Nephron (organoid): ENCODE results near the gene PPP1R9A.

ENCODE experiments used
- H3K27ac Mint-ChIP-seq, 3 experiments: 2 replicates each; pipeline ENCODE4 v1.8.0; 2020; ENCODE audit warnings: mixed read lengths in 3 of 3, mild to moderate bottlenecking in 2 of 3, moderate library complexity in 1 of 3
- H3K27me3 Mint-ChIP-seq: 2 replicates; pipeline ENCODE4 v1.8.0; 2021; ENCODE audit warnings: low read depth, mild to moderate bottlenecking, moderate library complexity, mixed read lengths
- H3K36me3 Mint-ChIP-seq: 2 replicates; pipeline ENCODE4 v1.8.0; 2020; ENCODE audit warnings: low read depth, mixed read lengths
- H3K4me1 Mint-ChIP-seq: 2 replicates; pipeline ENCODE4 v1.8.0; 2020; ENCODE audit warnings: mixed read lengths
- H3K4me3 Mint-ChIP-seq, 3 experiments: 2 replicates each; pipeline ENCODE4 v1.8.0; 2020; ENCODE audit warnings: mild to moderate bottlenecking in 3 of 3, mixed read lengths in 3 of 3, moderate library complexity in 2 of 3
- H3K9me3 Mint-ChIP-seq: 2 replicates; pipeline ENCODE4 v1.8.0; 2020; ENCODE audit warnings: mixed read lengths
- TF ChIP-seq, protein P1 (sequence below), 3 experiments: fragments of 200-600 bp; sonication (generic); IDR thresholded peaks; one replicate each; pipeline ENCODE4 v1.5.0; 2021; ENCODE audit warnings: antibody characterized with exemption in 3 of 3; ENCODE audit not compliant: unreplicated experiment in 3 of 3

The PPP1R9A gene

DNA sequence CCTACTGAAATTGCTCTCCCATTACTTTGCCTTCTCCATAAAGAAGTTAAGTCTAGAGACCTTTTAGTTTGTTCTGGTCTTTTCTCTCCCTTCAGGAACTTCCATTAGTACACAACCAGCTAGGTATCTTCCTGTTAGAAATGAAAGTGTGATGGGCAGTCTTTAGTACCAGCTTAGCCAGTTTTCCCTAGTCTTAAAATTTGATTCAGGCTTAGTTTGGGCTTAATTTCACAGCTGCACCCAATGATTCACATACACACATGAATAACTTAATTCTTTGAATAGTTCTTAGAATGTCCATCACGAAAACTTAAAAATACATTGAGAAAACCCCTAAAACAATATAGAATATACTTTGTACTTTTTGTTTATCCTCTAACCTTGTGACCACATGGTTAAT, 2.4 kb upstream of the PPP1R9A start:
- peaks cover 1% of the 10 kb centered on the region for H3K36me3 Mint-ChIP-seq
- peaks cover 37% of the 10 kb centered on the region for H3K4me1 Mint-ChIP-seq
- TF ChIP-seq, protein P1, sequence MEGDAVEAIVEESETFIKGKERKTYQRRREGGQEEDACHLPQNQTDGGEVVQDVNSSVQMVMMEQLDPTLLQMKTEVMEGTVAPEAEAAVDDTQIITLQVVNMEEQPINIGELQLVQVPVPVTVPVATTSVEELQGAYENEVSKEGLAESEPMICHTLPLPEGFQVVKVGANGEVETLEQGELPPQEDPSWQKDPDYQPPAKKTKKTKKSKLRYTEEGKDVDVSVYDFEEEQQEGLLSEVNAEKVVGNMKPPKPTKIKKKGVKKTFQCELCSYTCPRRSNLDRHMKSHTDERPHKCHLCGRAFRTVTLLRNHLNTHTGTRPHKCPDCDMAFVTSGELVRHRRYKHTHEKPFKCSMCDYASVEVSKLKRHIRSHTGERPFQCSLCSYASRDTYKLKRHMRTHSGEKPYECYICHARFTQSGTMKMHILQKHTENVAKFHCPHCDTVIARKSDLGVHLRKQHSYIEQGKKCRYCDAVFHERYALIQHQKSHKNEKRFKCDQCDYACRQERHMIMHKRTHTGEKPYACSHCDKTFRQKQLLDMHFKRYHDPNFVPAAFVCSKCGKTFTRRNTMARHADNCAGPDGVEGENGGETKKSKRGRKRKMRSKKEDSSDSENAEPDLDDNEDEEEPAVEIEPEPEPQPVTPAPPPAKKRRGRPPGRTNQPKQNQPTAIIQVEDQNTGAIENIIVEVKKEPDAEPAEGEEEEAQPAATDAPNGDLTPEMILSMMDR (IDR thresholded peaks at IDR 0.05; ENCODE audit: unreplicated experiment in 3 of 3) = no peak
- H3K4me3 Mint-ChIP-seq = no peak overlapping the region
- H3K27me3 Mint-ChIP-seq = no peaks in the 10 kb centered on the region
- H3K9me3 Mint-ChIP-seq = no peaks in the 10 kb centered on the region
- H3K27ac Mint-ChIP-seq = no peak overlapping the region

DNA sequence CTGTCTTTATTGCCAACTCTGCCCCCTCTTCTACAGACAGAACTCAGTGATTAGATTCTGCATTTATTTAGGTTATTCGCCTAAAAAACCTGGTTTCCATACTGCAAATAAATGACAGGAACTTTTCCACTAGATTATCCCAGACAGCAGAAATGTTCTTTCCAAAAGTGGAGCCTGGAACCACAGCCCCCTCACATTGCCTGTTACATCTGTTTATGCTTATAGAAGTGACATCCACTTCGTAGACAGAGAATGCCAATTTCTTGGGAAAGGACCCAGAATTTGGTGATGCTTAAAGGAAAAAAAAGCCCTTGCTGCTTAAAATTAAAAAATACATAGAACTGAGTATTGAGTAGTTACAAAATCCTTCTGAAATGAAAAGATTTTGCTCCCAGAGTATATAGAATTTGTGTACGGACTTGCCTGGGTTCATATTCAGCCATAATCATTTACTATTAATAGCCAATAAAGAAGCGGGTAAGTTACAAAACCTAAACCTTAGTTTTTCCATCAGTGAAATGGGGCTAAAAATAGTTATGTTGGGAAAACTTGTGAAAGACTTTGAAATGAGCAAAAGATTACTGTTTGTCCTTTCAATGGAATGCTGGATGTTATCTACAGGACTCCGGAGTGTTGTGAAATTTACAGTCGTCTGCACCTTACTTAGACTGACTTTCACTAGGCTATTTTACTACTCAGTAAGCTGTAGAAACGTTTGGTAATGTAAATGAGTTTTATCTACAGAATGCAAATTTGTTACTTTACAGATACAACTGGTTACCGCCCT, 1.1 kb upstream of the PPP1R9A start:
- TF ChIP-seq, protein P1 (IDR thresholded peaks at IDR 0.05; ENCODE audit: unreplicated experiment in 3 of 3) = no peak
- peak overlapping the region; percentile 54 to 86 (median 85) for H3K4me3 Mint-ChIP-seq
- peaks cover 47% of the 10 kb centered on the region for H3K4me1 Mint-ChIP-seq
- H3K9me3 Mint-ChIP-seq = no peaks in the 10 kb centered on the region
- H3K27me3 Mint-ChIP-seq = peaks cover 3% of the 10 kb centered on the region
- peaks cover 12% of the 10 kb centered on the region for H3K36me3 Mint-ChIP-seq
- H3K27ac Mint-ChIP-seq = peak overlapping the region; percentile 79 to 94 (median 83)

DNA sequence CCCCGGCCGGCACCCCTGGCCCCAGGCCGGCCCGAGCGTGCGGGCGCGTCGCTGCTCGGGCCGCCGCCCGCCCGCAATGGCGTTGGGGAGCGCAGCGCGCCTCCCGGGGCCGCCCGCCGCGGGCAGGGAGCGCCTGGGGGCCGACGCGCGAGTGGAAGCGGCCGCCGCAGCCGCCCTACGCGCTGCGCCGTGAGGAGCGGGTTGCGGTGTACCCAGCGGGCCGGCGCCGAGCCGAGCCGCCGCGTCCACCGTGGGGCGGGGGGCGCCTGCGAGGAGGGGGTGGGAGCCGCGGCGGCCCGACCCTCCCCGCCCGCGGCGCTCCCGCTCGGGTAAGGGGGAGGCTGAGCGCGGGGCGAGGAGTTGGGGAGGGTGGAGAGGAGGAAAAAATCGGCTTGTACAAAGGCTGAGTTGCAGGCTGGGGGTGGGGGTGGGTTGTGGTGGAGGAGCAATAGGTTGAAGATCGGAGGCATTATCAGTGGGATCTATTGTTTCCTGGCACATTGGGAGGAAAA, 473 bp downstream of the PPP1R9A start:
- Mint-ChIP-seq H3K9me3 (no peaks in the 10 kb centered on the region), H3K36me3 (peaks cover 15% of the 10 kb centered on the region), H3K4me1 (peaks cover 60% of the 10 kb centered on the region), H3K27me3 (peaks cover 3% of the 10 kb centered on the region), H3K4me3 (peak overlapping the region; percentile 92 to 97 (median 93)), H3K27ac (peak overlapping the region; percentile 97 to 100 (median 99))
- TF ChIP-seq, protein P1 (IDR thresholded peaks at IDR 0.05; ENCODE audit: unreplicated experiment in 3 of 3) = no peak

DNA sequence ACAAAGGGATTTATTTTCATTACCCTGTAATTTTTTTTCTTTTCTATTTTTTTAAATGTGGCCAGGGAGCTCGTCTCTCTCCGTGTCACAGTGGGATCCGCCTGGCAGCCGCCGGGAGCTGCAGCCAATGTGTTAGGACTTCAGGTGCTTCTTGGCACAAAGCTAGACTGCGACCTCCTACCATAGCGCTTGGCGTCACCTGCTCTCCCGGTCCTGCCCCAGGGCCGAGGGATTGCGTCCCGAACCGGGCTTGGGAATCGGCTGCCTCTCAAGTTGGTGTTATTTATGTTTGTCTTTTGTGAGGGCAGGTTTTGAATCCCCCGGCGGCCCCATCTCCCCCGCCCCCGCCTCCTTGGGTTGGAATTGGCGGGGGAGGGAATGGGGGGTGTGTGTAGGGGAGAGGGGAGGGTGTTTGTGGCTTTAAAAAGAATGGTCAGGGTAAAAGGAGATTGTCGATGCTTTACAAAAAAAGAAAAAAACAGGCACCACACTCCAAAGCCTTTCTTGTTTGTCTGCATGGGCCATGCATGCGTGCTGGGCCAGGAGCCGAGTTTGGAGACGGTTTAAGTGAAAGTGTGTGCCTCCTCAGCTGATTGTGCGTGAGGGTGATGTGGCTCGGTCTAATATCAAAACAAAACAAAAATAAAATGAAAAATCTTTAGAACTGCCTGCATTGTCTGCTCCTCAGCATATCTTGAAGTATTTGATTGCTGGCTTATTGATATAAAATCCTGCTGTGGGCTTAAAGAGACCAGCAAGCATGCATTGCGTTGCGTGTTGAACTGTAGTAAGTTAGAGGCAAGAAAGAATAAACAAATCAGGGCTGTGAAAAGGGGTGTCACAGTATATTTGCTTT, 1.2 kb downstream of the PPP1R9A start:
- H3K27ac Mint-ChIP-seq = peak overlapping the region; percentile 97 to 100 (median 99)
- H3K4me1 Mint-ChIP-seq = peaks cover 58% of the 10 kb centered on the region
- peaks cover 15% of the 10 kb centered on the region for H3K36me3 Mint-ChIP-seq
- TF ChIP-seq, protein P1 (IDR thresholded peaks at IDR 0.05; ENCODE audit: unreplicated experiment in 3 of 3) = no peak
- no peaks in the 10 kb centered on the region for H3K9me3 Mint-ChIP-seq
- H3K27me3 Mint-ChIP-seq = peaks cover 3% of the 10 kb centered on the region
- H3K4me3 Mint-ChIP-seq = peak overlapping the region; percentile 92 to 97 (median 93)

DNA sequence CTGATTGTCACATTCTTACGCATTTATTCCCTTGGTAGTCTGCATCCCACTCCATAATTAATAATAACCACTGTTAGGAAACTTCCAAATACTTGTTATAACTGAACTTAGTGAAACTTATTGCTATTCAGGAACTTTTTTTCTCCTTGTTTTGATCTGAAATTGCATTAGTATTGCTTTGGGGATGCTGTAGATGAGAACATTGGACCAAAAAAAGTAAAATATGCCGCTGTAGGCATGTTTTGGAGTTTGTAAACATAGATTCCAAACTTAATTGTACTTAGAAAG, 1.7 kb downstream of the PPP1R9A start:
- H3K27ac Mint-ChIP-seq = peak overlapping the region; percentile 97 to 100 (median 99)
- peaks cover 15% of the 10 kb centered on the region for H3K36me3 Mint-ChIP-seq
- peaks cover 57% of the 10 kb centered on the region for H3K4me1 Mint-ChIP-seq
- peaks cover 3% of the 10 kb centered on the region for H3K27me3 Mint-ChIP-seq
- peak overlapping the region; percentile 92 to 97 (median 93) for H3K4me3 Mint-ChIP-seq
- TF ChIP-seq, protein P1 (IDR thresholded peaks at IDR 0.05; ENCODE audit: unreplicated experiment in 3 of 3) = no peak
- no peaks in the 10 kb centered on the region for H3K9me3 Mint-ChIP-seq
